GM21367 (cell line): Measurements from ENCODE around the gene NFATC4.

Experiments
- ATAC-seq: cut with Tn5 transposase; IDR thresholded peaks from one replicate; pipeline ENCODE4 v1.9.1; 2021; ENCODE audit not compliant: unreplicated experiment

NFATC4 gene

GRCh38 chr14:24407608-24408325 is 39.8 kb downstream of the NFATC4 start:
- no peak for ATAC-seq

GRCh38 chr14:24408764-24409163 is 40.8 kb downstream of the NFATC4 start:
- ATAC-seq = no peak

GRCh38 chr14:24409192-24409591 is 41.2 kb downstream of the NFATC4 start:
- ATAC-seq = no peak

- no peak for ATAC-seq
These were observed 42.0 kb downstream of the NFATC4 start for GRCh38 chr14:24409956-24410355.

- no peak for ATAC-seq
These were observed 43.7 kb downstream of the NFATC4 start for GRCh38 chr14:24411443-24412389.

GRCh38 chr14:24414077-24414476 is 46.1 kb downstream of the NFATC4 start:
- no peak for ATAC-seq

GRCh38 chr14:24414732-24415420 is 46.9 kb downstream of the NFATC4 start:
- no peak for ATAC-seq

- ATAC-seq = no peak
These were observed 47.7 kb downstream of the NFATC4 start for GRCh38 chr14:24415421-24416253.

GRCh38 chr14:24416254-24416931 is 48.4 kb downstream of the NFATC4 start:
- no peak for ATAC-seq

GRCh38 chr14:24416932-24417619 is 49.1 kb downstream of the NFATC4 start:
- no peak for ATAC-seq

- no peak for ATAC-seq
These were observed 50.0 kb downstream of the NFATC4 start for GRCh38 chr14:24417832-24418491.

GRCh38 chr14:24418492-24418873 is 50.5 kb downstream of the NFATC4 start:
- no peak for ATAC-seq

GRCh38 chr14:24422261-24422660 is 54.3 kb downstream of the NFATC4 start:
- no peak for ATAC-seq

GRCh38 chr14:24422694-24423601 is 55.0 kb downstream of the NFATC4 start:
- ATAC-seq = no peak

- no peak for ATAC-seq
These were observed 57.7 kb downstream of the NFATC4 start for GRCh38 chr14:24425704-24426103.

GRCh38 chr14:24426150-24426911 is 58.3 kb downstream of the NFATC4 start:
- ATAC-seq = no peak

- no peak for ATAC-seq
These were observed 59.0 kb downstream of the NFATC4 start for GRCh38 chr14:24426912-24427536.
